ENCODE data around the gene SF3A1.

GRCh38 chr22:30344447-30345200, 12.1 kb downstream of the SF3A1 start:
- no peak for TF ChIP-seq MAX (CRISPR knock-in tag; IDR thresholded peaks at IDR 0.05)
- TF ChIP-seq IRF2 (CRISPR knock-in tag; IDR thresholded peaks at IDR 0.05; ENCODE audit: borderline replicate concordance, low read depth): no peak
- no peak for TF ChIP-seq CTCF (IDR thresholded peaks at IDR 0.05)
- TF ChIP-seq NFYB (CRISPR knock-in tag; conservative IDR thresholded peaks at IDR 0.05; ENCODE audit: low read depth): no peak
- TF ChIP-seq E2F5 (CRISPR knock-in tag; IDR thresholded peaks at IDR 0.05): no peak
- no peak for TF ChIP-seq USF2 (CRISPR knock-in tag; IDR thresholded peaks at IDR 0.05)
- TF ChIP-seq FOXP4 (CRISPR knock-in tag; IDR thresholded peaks at IDR 0.05): no peak
